ENCODE results near the gene EPB41L3.

- TF ChIP-seq JUND (IDR thresholded peaks at IDR 0.05) (no peak), POLR2A (IDR thresholded peaks at IDR 0.05; ENCODE audit: borderline replicate concordance, extremely low read depth, insufficient read depth, insufficient read length) (no peak), POLR2AphosphoS5 (IDR thresholded peaks at IDR 0.05; ENCODE audit: low read depth, low read length) (no peak), EGR1 (IDR thresholded peaks at IDR 0.05; ENCODE audit: low read depth) (no peak), CTCF (IDR thresholded peaks at IDR 0.05 in 2 of 3, conservative IDR thresholded peaks at IDR 0.05 in 1 of 3; ENCODE audit: borderline replicate concordance in 1 of 3, insufficient read depth in 1 of 3, low read depth in 2 of 3, low read length in 2 of 3) (no peak), EZH2 (IDR thresholded peaks at IDR 0.05) (no peak), SP1 (IDR thresholded peaks at IDR 0.05; ENCODE audit: low read depth) (no peak), TCF7L2 (IDR thresholded peaks at IDR 0.05; ENCODE audit: borderline replicate concordance, extremely low read depth, insufficient read depth, insufficient read length) (no peak), CBX3 (IDR thresholded peaks at IDR 0.05; ENCODE audit: low read depth) (no peak), REST (IDR thresholded peaks at IDR 0.05; ENCODE audit: low read depth) (no peak), SRF (IDR thresholded peaks at IDR 0.05; ENCODE audit: low read depth) (no peak), ZFX (IDR thresholded peaks at IDR 0.05) (no peak)
These were observed 62.2 kb downstream of the EPB41L3 start for GRCh38 chr18:5481621-5482020.

All from HCT116 (cell line).